RWPE2 (cell line): ENCODE results near the gene ATP12A.
A peak's percentile ranks its signal among the peaks of the same experiment; 100 is the strongest.

ENCODE experiments used
- ATAC-seq: fragments of 200-7000 bp; cut with Tn5 transposase; 3 replicates; pipeline ENCODE4 v1.9.1; 2021; ENCODE audit warnings: low read depth
- DNase-seq: peaks from one replicate; pipeline ENCODE4 v3.0.0-alpha.2; 2020; ENCODE audit warnings: low spot score
- H3K27ac ChIP-seq: fragments of 450-650 bp; 2 replicates; pipeline ENCODE4 v1.5.1; 2017; ENCODE audit warnings: mild to moderate bottlenecking; ENCODE audit not compliant: poor library complexity, severe bottlenecking
- H3K27me3 ChIP-seq: fragments of 250-450 bp; sonication (Bioruptor Pico); 2 replicates; pipeline ENCODE4 v1.5.1; 2021; ENCODE audit warnings: mild to moderate bottlenecking, moderate library complexity; ENCODE audit not compliant: insufficient read depth, poor library complexity, severe bottlenecking
- H3K36me3 ChIP-seq: fragments of 250-450 bp; sonication (Bioruptor Pico); 2 replicates; pipeline ENCODE4 v1.5.1; 2020; ENCODE audit warnings: low read depth, mild to moderate bottlenecking, moderate library complexity
- H3K4me1 ChIP-seq: fragments of 250-450 bp; sonication (Bioruptor Pico); 2 replicates; pipeline ENCODE4 v1.5.1; 2021; ENCODE audit warnings: mild to moderate bottlenecking, moderate library complexity; ENCODE audit not compliant: insufficient read depth, poor library complexity, severe bottlenecking
- H3K4me3 ChIP-seq: fragments of 250-450 bp; sonication (Bioruptor Pico); 2 replicates; pipeline ENCODE4 v1.5.1; 2021; ENCODE audit warnings: mild to moderate bottlenecking, moderate library complexity; ENCODE audit not compliant: severe bottlenecking
- H3K9me3 ChIP-seq: fragments of 250-450 bp; sonication (Bioruptor Pico); 2 replicates; pipeline ENCODE4 v1.5.1; 2021; ENCODE audit warnings: mild to moderate bottlenecking, moderate library complexity; ENCODE audit not compliant: severe bottlenecking
- TF ChIP-seq, protein P1 (sequence below): fragments of 450-650 bp; IDR thresholded peaks from one replicate; pipeline ENCODE4 v1.5.1; 2017; ENCODE audit warnings: mild to moderate bottlenecking, moderate library complexity; ENCODE audit not compliant: poor library complexity, severe bottlenecking

ATP12A gene

GRCh38 chr13:24741016-24741662 lies 60.9 kb downstream of the ATP12A start:
- no peak for ATAC-seq

DNA sequence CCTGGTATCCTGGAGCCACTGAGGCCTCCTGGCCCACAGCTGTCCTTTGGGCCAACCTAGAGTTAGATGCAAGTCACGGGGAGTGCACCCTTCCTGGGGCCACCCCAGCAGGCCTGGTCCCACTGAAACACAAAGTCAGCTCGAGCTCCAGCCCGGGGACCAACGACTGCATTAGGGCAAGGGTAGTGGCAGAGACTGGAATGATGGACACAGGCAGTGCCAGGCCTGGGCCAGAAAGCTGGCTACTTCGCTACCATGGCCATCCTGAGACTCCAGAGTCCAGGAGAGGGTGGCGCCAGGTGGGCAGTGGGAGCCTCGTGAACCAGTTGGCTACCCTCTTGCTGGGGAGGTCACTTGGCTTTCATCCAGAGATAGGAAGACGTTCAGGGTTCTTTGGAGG lies 61.6 kb downstream of the ATP12A start:
- no peak for DNase-seq
- TF ChIP-seq, protein P1, sequence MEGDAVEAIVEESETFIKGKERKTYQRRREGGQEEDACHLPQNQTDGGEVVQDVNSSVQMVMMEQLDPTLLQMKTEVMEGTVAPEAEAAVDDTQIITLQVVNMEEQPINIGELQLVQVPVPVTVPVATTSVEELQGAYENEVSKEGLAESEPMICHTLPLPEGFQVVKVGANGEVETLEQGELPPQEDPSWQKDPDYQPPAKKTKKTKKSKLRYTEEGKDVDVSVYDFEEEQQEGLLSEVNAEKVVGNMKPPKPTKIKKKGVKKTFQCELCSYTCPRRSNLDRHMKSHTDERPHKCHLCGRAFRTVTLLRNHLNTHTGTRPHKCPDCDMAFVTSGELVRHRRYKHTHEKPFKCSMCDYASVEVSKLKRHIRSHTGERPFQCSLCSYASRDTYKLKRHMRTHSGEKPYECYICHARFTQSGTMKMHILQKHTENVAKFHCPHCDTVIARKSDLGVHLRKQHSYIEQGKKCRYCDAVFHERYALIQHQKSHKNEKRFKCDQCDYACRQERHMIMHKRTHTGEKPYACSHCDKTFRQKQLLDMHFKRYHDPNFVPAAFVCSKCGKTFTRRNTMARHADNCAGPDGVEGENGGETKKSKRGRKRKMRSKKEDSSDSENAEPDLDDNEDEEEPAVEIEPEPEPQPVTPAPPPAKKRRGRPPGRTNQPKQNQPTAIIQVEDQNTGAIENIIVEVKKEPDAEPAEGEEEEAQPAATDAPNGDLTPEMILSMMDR: no peak
- Histone ChIP-seq H3K4me3 (no peak overlapping the region), H3K4me1 (no peaks in the 10 kb centered on the region), H3K27ac (no peak overlapping the region), H3K9me3 (no peaks in the 10 kb centered on the region), H3K36me3 (no peaks in the 10 kb centered on the region), H3K27me3 (no peaks in the 10 kb centered on the region)
- no peak for ATAC-seq

More at GRCh38 chr13:24741016-24741662, 60.9 kb downstream of the ATP12A start:
- Histone ChIP-seq H3K4me1 (no peaks in the 10 kb centered on the region), H3K27me3 (no peaks in the 10 kb centered on the region), H3K9me3 (no peaks in the 10 kb centered on the region), H3K4me3 (no peak overlapping the region), H3K36me3 (no peaks in the 10 kb centered on the region), H3K27ac (no peak overlapping the region)
- DNase-seq: no peak
- TF ChIP-seq, protein P1: no peak

DNA sequence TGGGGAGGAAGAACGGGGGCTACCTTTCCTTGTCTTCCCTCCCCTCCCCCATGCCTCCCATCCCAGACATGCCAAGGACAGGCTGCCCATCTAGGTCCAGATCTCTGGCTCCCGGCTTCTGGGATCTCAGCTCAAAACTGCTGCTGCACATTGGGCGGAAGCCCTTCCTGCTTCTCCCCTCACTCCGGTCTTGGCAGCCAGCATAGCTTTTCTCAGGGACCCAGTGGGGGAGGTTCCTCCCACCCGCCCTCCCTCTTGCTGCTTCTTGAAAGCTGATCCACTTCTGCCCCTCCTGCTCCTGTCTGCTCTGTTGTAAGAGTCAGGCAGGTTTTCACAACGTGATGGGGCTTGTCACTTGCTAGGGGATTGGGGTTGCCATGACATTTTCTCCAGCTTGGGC lies 62.1 kb downstream of the ATP12A start:
- ATAC-seq (peak; percentile 30; the same call in 2 of the 3 replicates), DNase-seq (no peak)
- Histone ChIP-seq H3K4me1 (no peaks in the 10 kb centered on the region), H3K4me3 (no peak overlapping the region), H3K36me3 (no peaks in the 10 kb centered on the region), H3K27me3 (peaks cover 4% of the 10 kb centered on the region), H3K27ac (no peak overlapping the region), H3K9me3 (no peaks in the 10 kb centered on the region)
- TF ChIP-seq, protein P1: no peak

DNA sequence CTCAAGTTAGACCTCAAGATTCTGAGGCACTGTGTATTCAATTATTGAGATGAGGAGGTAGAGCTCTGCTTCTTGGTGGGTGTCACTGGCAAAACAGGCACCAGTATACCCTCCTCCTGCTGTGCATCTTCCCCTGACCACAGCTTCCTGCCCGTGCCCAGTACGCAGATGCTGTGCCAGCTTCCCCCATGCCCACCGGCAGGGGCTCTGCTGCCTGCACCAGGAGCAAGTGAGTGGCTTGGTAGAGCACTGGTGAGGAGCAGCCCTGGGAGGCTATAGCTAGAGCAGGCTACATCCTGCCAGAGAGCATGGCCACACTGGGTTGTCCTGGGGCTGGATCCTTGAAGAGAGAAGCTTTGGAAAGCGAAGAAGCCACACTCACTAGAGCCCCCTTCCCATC lies 62.8 kb downstream of the ATP12A start:
- H3K36me3 ChIP-seq: no peaks in the 10 kb centered on the region
- H3K9me3 ChIP-seq: no peaks in the 10 kb centered on the region
- DNase-seq: no peak
- no peak overlapping the region for H3K27ac ChIP-seq
- H3K4me3 ChIP-seq: no peak overlapping the region
- TF ChIP-seq, protein P1: no peak
- peaks cover under 1% of the 10 kb centered on the region for H3K4me1 ChIP-seq
- no peak for ATAC-seq
- H3K27me3 ChIP-seq: peaks cover 4% of the 10 kb centered on the region

DNA sequence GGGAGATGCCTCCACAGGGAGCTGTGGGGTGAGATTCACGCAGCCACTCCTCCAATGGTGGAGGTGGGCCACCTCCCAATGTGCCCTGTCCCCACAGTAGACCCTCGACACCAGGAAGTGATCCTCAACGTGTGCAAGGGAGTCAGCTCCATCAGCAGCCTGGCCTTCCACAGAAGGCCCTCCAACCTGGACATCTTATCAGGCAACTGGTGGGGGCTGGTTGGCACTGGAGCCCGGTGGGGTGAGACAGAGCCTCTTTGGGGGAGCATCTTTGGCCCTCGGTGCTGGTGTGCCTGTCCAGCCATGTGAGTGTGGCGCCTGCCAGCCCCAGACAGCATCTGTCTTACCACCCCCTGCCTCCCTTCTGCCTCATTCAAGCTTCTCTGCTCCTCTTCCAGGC lies 64.0 kb downstream of the ATP12A start:
- H3K36me3 ChIP-seq: no peaks in the 10 kb centered on the region
- no peak for ATAC-seq
- H3K27me3 ChIP-seq: peaks cover 4% of the 10 kb centered on the region
- TF ChIP-seq, protein P1: no peak
- no peaks in the 10 kb centered on the region for H3K9me3 ChIP-seq
- no peak overlapping the region for H3K27ac ChIP-seq
- H3K4me1 ChIP-seq: peaks cover 10% of the 10 kb centered on the region
- DNase-seq: no peak
- H3K4me3 ChIP-seq: no peak overlapping the region
